Fibroblast of lung (primary cell): Measurements from ENCODE around the gene ATP8A2. TPM values are rescaled to one million over a fixed set of nuclear protein-coding genes. Genes with fewer than 3 reads are reported as not detected.

Source experiments
- DNase-seq, 2 donors: peaks; one replicate each; pipeline versions ENCODE4 v3.0.0 to v3.0.0-alpha.2; 2010; ENCODE audit warnings: low read depth in 2 of 2
- H2AFZ ChIP-seq: 2 replicates; pipeline ENCODE4 v1.5.1; 2012; ENCODE audit warnings: low read length, control low read depth, inconsistent platforms
- H3K27ac ChIP-seq: 2 replicates; pipeline ENCODE4 v1.5.1; 2011; ENCODE audit warnings: low read length, control low read depth; ENCODE audit not compliant: insufficient read depth
- H3K27me3 ChIP-seq: 2 replicates; pipeline ENCODE4 v1.5.1; 2011; ENCODE audit warnings: mild to moderate bottlenecking, low read length; ENCODE audit not compliant: control insufficient read depth, insufficient read depth
- H3K36me3 ChIP-seq: 2 replicates; pipeline ENCODE4 v1.5.1; 2011; ENCODE audit warnings: low read length; ENCODE audit not compliant: control insufficient read depth, insufficient read depth
- H3K4me1 ChIP-seq: 2 replicates; pipeline ENCODE4 v1.5.1; 2011; ENCODE audit warnings: low read length; ENCODE audit not compliant: control insufficient read depth, insufficient read depth; ENCODE audit errors: extremely low read depth
- H3K4me2 ChIP-seq: 2 replicates; pipeline ENCODE4 v1.5.1; 2011; ENCODE audit warnings: low read length, control low read depth; ENCODE audit not compliant: insufficient read depth; ENCODE audit errors: extremely low read depth
- H3K4me3 ChIP-seq, 4 experiments: fragments of 200-600 bp in 1 of 4; sonication (generic) in 1 of 4; replicated peaks in 1 of 4; 2 replicates each; pipeline ENCODE4 v1.5.1; 2011 to 2016; ENCODE audit warnings: low read length in 4 of 4, low read depth in 3 of 4, mild to moderate bottlenecking in 3 of 4, control low read depth in 2 of 4, inconsistent platforms in 1 of 4, mixed read lengths in 1 of 4; ENCODE audit not compliant: insufficient read depth in 1 of 4; ENCODE audit errors: control extremely low read depth in 1 of 4
- H3K79me2 ChIP-seq: 2 replicates; pipeline ENCODE4 v1.5.1; 2012; ENCODE audit warnings: mild to moderate bottlenecking, low read length, inconsistent platforms; ENCODE audit not compliant: control insufficient read depth, insufficient read depth
- H3K9ac ChIP-seq: 2 replicates; pipeline ENCODE4 v1.5.1; 2011; ENCODE audit warnings: mild to moderate bottlenecking, low read length, control low read depth; ENCODE audit not compliant: insufficient read depth
- H3K9me3 ChIP-seq: 2 replicates; pipeline ENCODE4 v1.5.1; 2012; ENCODE audit warnings: low read depth, low read length; ENCODE audit not compliant: control insufficient read depth, insufficient read depth
- H4K20me1 ChIP-seq: 2 replicates; pipeline ENCODE4 v1.5.1; 2011; ENCODE audit warnings: low read length; ENCODE audit not compliant: control insufficient read depth, insufficient read depth; ENCODE audit errors: extremely low read depth
- CTCF ChIP-seq, 2 donors: IDR thresholded peaks in 1 of 2; conservative IDR thresholded peaks in 1 of 2; 1 replicate in 1 of 2; 2 replicates in 1 of 2; pipeline ENCODE4 v1.5.1; 2011 to 2012; ENCODE audit warnings: low read length in 2 of 2, control low read depth in 1 of 2, inconsistent platforms in 1 of 2, low read depth in 1 of 2, mild to moderate bottlenecking in 1 of 2
- EZH2 ChIP-seq: IDR thresholded peaks from 2 replicates; pipeline ENCODE4 v1.5.1; 2012; ENCODE audit warnings: low read length, control low read depth, mild to moderate bottlenecking; ENCODE audit errors: missing control alignments
- polyA plus RNA-seq, 2 donors: library from polyadenylated mRNA; depleted of rRNA in 1 of 2; stranded (reverse) in 1 of 2; unstranded in 1 of 2; fragments of >200 nt; gene quantifications; 2 replicates each; pipeline ENCODE4 v1.2.1, GENCODE V29; 2011 to 2012; ENCODE audit warnings: missing spikeins in 1 of 2
- total RNA-seq: library from RNA; depleted of rRNA; stranded (reverse); fragments of >200 nt; gene quantifications from 2 replicates; pipeline ENCODE4 v1.2.1, GENCODE V29; 2014

The ATP8A2 gene
- total and polyA plus RNA-seq, 2 donors (not counting 1 experiment from before 2014, with no cell fraction given) = under 0.01 to 0.01 TPM

- no peaks in the 10 kb centered on the region for H3K9me3 ChIP-seq
- no peak overlapping the region for H2AFZ ChIP-seq
- no peak for DNase-seq
- no peaks in the 10 kb centered on the region for H3K79me2 ChIP-seq
- no peaks in the 10 kb centered on the region for H3K27me3 ChIP-seq
- no peak overlapping the region for H3K4me2 ChIP-seq
- no peak overlapping the region for H3K9ac ChIP-seq
- no peak overlapping the region for H3K27ac ChIP-seq
- no peaks in the 10 kb centered on the region for H3K4me1 ChIP-seq
- no peaks in the 10 kb centered on the region for H3K36me3 ChIP-seq
- no peak overlapping the region for H3K4me3 ChIP-seq
- no peaks in the 10 kb centered on the region for H4K20me1 ChIP-seq
- TF ChIP-seq EZH2 = no peak
- TF ChIP-seq CTCF (conservative IDR thresholded peaks at IDR 0.05 in 1 of 2, IDR thresholded peaks at IDR 0.05 in 1 of 2; ENCODE audit: low read depth in 1 of 2, low read length in 2 of 2) = no peak
Measured at GRCh38 chr13:25920277-25920676, 548.5 kb downstream of the ATP8A2 start.

- DNase-seq = no peak
- H3K9me3 ChIP-seq = no peaks in the 10 kb centered on the region
- no peak overlapping the region for H3K4me2 ChIP-seq
- H3K4me1 ChIP-seq = no peaks in the 10 kb centered on the region
- H2AFZ ChIP-seq = no peak overlapping the region
- no peak overlapping the region for H3K9ac ChIP-seq
- H4K20me1 ChIP-seq = no peaks in the 10 kb centered on the region
- no peaks in the 10 kb centered on the region for H3K79me2 ChIP-seq
- H3K36me3 ChIP-seq = no peaks in the 10 kb centered on the region
- H3K27me3 ChIP-seq = no peaks in the 10 kb centered on the region
- no peak overlapping the region for H3K4me3 ChIP-seq
- H3K27ac ChIP-seq = no peak overlapping the region
- TF ChIP-seq EZH2 (no peak), CTCF (conservative IDR thresholded peaks at IDR 0.05 in 1 of 2, IDR thresholded peaks at IDR 0.05 in 1 of 2; ENCODE audit: low read depth in 1 of 2, low read length in 2 of 2) (no peak)
Measured at GRCh38 chr13:25920931-25921330, 549.2 kb downstream of the ATP8A2 start.

GRCh38 chr13:25922376-25922775, 550.6 kb downstream of the ATP8A2 start:
- DNase-seq = no peak
- Histone ChIP-seq H3K4me1 (no peaks in the 10 kb centered on the region), H3K9me3 (no peaks in the 10 kb centered on the region), H3K4me2 (no peak overlapping the region), H3K27me3 (no peaks in the 10 kb centered on the region), H3K9ac (no peak overlapping the region), H3K79me2 (no peaks in the 10 kb centered on the region), H3K27ac (no peak overlapping the region), H3K4me3 (no peak overlapping the region), H2AFZ (no peak overlapping the region), H4K20me1 (no peaks in the 10 kb centered on the region), H3K36me3 (no peaks in the 10 kb centered on the region)
- no peak for TF ChIP-seq CTCF (conservative IDR thresholded peaks at IDR 0.05 in 1 of 2, IDR thresholded peaks at IDR 0.05 in 1 of 2; ENCODE audit: low read depth in 1 of 2, low read length in 2 of 2)
- TF ChIP-seq EZH2 = no peak
